ENCODE results near the gene ORMDL2.

The ORMDL2 gene

GRCh38 chr12:55817345-55818139, at the start of gene ORMDL2, which contains the start of gene SARNP:
TSS of gene ORMDL2 (plus strand) at chr12:55818041. CDS start at chr12:55819000, 959 bp downstream.
TSS of gene SARNP (minus strand) at chr12:55817724. CDS start at chr12:55817701, 23 bp downstream.
- H3K4me1 Mint-ChIP-seq: peaks cover 56% of the 10 kb centered on the region
- H3K9me3 Mint-ChIP-seq: no peaks in the 10 kb centered on the region
- no peaks in the 10 kb centered on the region for H3K27me3 Mint-ChIP-seq
- H3K27ac Mint-ChIP-seq: peak within 1 kb of the TSS in 1 of 2 donors; percentile 35
- H3K4me3 Mint-ChIP-seq: no peak within 1 kb of the TSS
- DNase-seq (peak; percentile 95 to 99), ATAC-seq (peak; percentile 97)

GRCh38 chr12:55771736-55772135, 46.1 kb upstream of the ORMDL2 start:
- no peak for DNase-seq
- Mint-ChIP-seq H3K4me1 (no peaks in the 10 kb centered on the region), H3K9me3 (no peaks in the 10 kb centered on the region), H3K27me3 (no peaks in the 10 kb centered on the region), H3K27ac (no peak overlapping the region), H3K4me3 (no peak overlapping the region)
- ATAC-seq: no peak

DNA sequence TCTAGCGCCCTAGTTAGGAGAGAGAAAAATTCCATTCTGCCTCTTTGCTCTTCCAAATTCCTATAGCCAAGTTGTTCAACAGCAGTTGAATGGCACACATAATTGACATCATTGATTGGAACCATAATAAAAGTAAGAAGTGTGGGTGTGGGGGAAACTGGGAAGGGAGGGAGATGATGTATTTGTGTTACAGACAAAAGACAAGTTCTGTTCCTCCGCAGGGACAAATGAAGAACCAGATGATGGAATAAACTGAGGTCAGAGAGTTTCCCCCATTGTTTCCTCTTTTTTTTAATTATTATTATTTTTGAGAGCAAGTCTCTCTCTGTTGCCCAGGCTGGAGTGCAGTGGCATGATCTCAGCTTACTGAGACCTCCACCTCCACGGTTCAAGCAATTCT, 40.0 kb upstream of the ORMDL2 start:
- H3K27ac Mint-ChIP-seq: no peak overlapping the region
- DNase-seq (no peak), ATAC-seq (no peak)
- no peak overlapping the region for H3K4me3 Mint-ChIP-seq
- H3K27me3 Mint-ChIP-seq: no peaks in the 10 kb centered on the region
- H3K4me1 Mint-ChIP-seq: peaks cover 18% of the 10 kb centered on the region
- no peaks in the 10 kb centered on the region for H3K9me3 Mint-ChIP-seq

- Mint-ChIP-seq H3K27ac (peak overlapping the region in 1 of 2 donors; percentile 78), H3K4me1 (peaks cover 18% of the 10 kb centered on the region), H3K4me3 (no peak overlapping the region), H3K27me3 (no peaks in the 10 kb centered on the region), H3K9me3 (no peaks in the 10 kb centered on the region)
- ATAC-seq (no peak), DNase-seq (no peak)
These were observed 37.2 kb upstream of the ORMDL2 start for GRCh38 chr12:55780685-55781084.

DNA sequence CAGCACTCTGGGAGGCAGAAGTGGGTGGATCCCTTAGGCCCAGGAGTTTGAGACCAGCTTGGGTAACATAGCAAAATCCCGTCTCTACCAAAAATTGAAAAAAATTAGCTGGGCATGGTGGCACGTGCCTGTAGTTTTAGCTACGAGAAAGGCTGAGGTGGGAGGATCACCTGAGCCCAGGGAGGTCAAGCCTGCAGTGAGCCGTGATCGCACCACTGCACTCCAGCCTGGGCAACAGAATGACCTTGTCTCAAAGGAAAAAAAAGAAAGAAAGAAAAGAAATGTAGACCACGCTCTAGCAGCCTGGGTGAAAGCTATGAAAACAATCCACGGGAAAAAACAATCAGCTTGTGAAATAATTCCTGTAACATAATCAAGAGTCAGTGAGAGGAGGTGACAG, 29.3 kb upstream of the ORMDL2 start:
- DNase-seq: no peak
- Mint-ChIP-seq H3K9me3 (no peaks in the 10 kb centered on the region), H3K27me3 (no peaks in the 10 kb centered on the region), H3K4me3 (no peak overlapping the region), H3K27ac (no peak overlapping the region), H3K4me1 (no peaks in the 10 kb centered on the region)
- no peak for ATAC-seq

DNA sequence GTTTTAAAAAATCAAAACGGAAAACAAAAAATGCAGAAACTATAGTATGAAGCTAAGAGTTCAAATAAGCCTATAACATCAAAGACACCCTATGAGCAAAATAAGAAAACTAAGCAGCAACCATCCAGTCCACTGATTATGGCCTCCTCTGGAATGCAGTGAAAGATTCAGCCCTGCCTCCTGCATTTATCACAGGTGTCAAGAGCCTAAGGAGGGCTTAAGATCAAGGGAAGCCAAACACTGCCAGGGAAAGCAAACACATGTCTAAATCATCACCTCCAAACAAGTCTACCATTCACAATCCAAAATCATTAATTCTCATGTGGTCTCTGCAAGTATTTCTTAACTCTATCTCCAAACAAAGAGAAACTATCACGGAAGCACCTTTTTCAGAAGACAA, 28.7 kb upstream of the ORMDL2 start:
- Mint-ChIP-seq H3K27me3 (no peaks in the 10 kb centered on the region), H3K27ac (no peak overlapping the region), H3K9me3 (no peaks in the 10 kb centered on the region), H3K4me3 (no peak overlapping the region), H3K4me1 (no peaks in the 10 kb centered on the region)
- ATAC-seq (no peak), DNase-seq (no peak)

DNA sequence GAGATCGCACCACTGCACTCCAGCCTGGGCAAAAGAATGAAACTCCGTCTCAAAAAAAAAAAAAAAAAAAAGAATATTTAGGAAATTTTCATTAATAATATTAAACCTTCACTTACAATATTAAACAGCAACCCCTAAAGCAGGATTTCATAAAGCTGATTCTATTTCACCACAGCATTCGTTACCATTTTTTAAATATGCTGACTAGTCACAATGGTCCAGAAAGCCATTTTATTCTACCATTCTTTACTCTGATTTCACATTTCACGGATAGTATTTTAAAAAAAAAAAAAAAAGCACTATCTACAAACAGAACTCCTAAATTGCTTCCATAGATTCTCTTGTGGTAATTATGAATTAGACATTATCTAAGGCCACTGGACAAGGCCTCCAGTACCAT, 27.9 kb upstream of the ORMDL2 start:
- DNase-seq (no peak), ATAC-seq (no peak)
- Mint-ChIP-seq H3K27me3 (no peaks in the 10 kb centered on the region), H3K4me1 (peaks cover 5% of the 10 kb centered on the region), H3K4me3 (no peak overlapping the region), H3K27ac (no peak overlapping the region), H3K9me3 (no peaks in the 10 kb centered on the region)

GRCh38 chr12:55795950-55796349, 21.9 kb upstream of the ORMDL2 start:
- no peak overlapping the region for H3K4me3 Mint-ChIP-seq
- H3K4me1 Mint-ChIP-seq: peaks cover 22% of the 10 kb centered on the region
- H3K9me3 Mint-ChIP-seq: no peaks in the 10 kb centered on the region
- ATAC-seq (no peak), DNase-seq (no peak)
- no peak overlapping the region for H3K27ac Mint-ChIP-seq
- no peaks in the 10 kb centered on the region for H3K27me3 Mint-ChIP-seq

DNA sequence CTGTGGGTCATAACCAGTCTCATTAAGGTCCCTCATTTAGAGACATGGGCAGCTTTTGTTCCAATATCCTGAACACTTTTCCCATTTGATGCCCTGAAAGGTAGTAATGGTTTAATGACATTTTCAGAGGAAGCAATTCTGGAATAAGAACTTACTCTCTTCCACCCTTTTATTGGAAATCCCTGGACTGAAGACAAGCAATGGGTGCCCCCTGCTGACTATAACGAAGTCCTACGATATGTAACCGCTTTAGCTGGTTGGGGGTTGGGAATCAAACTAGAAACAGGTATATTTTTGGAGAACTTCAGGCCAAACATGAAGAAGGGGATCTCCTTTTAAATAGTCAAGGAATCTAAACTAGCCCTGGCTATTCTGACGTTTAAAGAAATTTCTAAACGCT, 20.8 kb upstream of the ORMDL2 start:
- no peak for DNase-seq
- ATAC-seq: no peak
- H3K4me3 Mint-ChIP-seq: no peak overlapping the region
- H3K4me1 Mint-ChIP-seq: peaks cover 22% of the 10 kb centered on the region
- no peaks in the 10 kb centered on the region for H3K9me3 Mint-ChIP-seq
- H3K27me3 Mint-ChIP-seq: no peaks in the 10 kb centered on the region
- no peak overlapping the region for H3K27ac Mint-ChIP-seq

GRCh38 chr12:55797550-55797949, 20.3 kb upstream of the ORMDL2 start:
- Mint-ChIP-seq H3K27ac (peak overlapping the region in 1 of 2 donors; percentile 85), H3K27me3 (no peaks in the 10 kb centered on the region), H3K4me1 (peaks cover 22% of the 10 kb centered on the region), H3K4me3 (no peak overlapping the region), H3K9me3 (no peaks in the 10 kb centered on the region)
- ATAC-seq: no peak
- no peak for DNase-seq

- Mint-ChIP-seq H3K4me1 (peaks cover 43% of the 10 kb centered on the region), H3K27ac (no peak overlapping the region), H3K9me3 (no peaks in the 10 kb centered on the region), H3K4me3 (no peak overlapping the region), H3K27me3 (no peaks in the 10 kb centered on the region)
- DNase-seq (no peak), ATAC-seq (no peak)
These were observed 10.9 kb upstream of the ORMDL2 start for GRCh38 chr12:55806982-55807381.

DNA sequence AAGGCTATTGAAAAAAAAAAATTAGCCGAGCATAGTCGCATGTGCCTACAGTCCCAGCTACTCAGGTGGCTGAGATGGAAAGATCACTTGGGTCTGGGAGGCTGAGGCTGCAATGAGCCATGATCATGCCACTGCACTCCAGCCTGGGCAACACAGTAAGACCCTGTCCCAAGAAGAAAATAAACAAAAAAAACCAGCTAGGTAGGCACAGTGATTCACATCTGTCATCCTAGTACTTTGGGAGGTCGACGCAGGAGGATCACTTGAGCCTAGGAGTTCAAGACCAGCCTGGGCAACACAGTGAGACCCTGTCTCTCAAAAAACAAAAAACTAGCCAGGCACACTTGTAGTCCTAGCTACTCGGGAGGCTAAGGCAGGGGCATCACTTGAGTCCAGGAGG, 8.6 kb upstream of the ORMDL2 start:
- no peaks in the 10 kb centered on the region for H3K9me3 Mint-ChIP-seq
- no peak for DNase-seq
- peaks cover 54% of the 10 kb centered on the region for H3K4me1 Mint-ChIP-seq
- H3K27ac Mint-ChIP-seq: peak overlapping the region in 1 of 2 donors; percentile 45
- no peaks in the 10 kb centered on the region for H3K27me3 Mint-ChIP-seq
- H3K4me3 Mint-ChIP-seq: no peak overlapping the region
- ATAC-seq: no peak

GRCh38 chr12:55812088-55812487, 5.8 kb upstream of the ORMDL2 start:
- Mint-ChIP-seq H3K27ac (no peak overlapping the region), H3K9me3 (no peaks in the 10 kb centered on the region), H3K4me3 (no peak overlapping the region), H3K4me1 (peaks cover 58% of the 10 kb centered on the region), H3K27me3 (no peaks in the 10 kb centered on the region)
- ATAC-seq: no peak
- DNase-seq: no peak

DNA sequence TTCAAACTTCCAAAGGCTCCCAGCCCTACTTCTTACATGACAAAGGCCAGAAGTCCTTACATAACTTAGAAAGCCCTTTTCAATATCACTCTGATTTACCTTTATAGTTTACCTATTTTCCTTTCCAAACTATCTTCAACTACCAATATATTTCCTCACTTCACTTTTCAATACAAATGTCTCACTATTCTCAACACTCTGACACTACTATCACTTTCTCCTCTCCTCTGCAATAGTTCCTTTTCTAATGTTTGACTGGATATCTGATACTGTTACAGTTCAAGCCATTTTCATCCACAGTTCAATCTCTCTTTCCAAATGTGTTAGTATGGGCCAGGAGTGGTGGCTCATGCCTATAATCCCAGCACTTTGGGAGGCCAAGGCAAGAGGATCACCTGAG, 3.6 kb upstream of the ORMDL2 start:
- H3K27me3 Mint-ChIP-seq: no peaks in the 10 kb centered on the region
- peaks cover 61% of the 10 kb centered on the region for H3K4me1 Mint-ChIP-seq
- ATAC-seq (no peak), DNase-seq (no peak)
- peak overlapping the region in 1 of 2 donors; percentile 2 for H3K4me3 Mint-ChIP-seq
- H3K9me3 Mint-ChIP-seq: no peaks in the 10 kb centered on the region
- peak overlapping the region in 1 of 2 donors; percentile 9 for H3K27ac Mint-ChIP-seq

- Mint-ChIP-seq H3K27me3 (no peaks in the 10 kb centered on the region), H3K4me1 (peaks cover 62% of the 10 kb centered on the region), H3K4me3 (peak overlapping the region; percentile 16 to 37), H3K27ac (no peak overlapping the region), H3K9me3 (no peaks in the 10 kb centered on the region)
- ATAC-seq (no peak), DNase-seq (no peak)
These were observed 2.4 kb upstream of the ORMDL2 start for GRCh38 chr12:55815473-55815872.

DNA sequence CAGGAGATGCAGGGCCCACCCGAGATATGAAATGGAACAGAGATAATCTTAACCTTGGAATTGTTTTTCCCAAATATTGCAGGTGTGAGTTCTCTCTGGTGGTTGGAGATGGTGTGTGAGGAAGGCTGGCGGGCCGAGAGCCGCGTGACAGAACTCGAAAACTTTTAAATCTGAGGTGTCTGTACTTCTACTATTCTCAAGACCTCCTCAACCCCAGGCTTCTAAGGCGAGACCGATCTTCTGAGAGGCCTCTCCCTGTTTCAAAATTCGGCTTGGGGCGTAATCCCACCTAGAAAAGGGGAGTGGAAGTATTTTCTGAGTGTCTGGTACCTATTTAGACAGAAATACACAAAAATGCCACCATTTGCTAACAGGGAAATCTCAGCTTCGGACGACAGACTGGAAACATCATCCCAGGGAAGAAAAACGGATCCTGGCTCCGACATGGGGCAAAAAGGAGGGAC, 928 bp upstream of the ORMDL2 start:
- Mint-ChIP-seq H3K4me3 (no peak overlapping the region), H3K4me1 (peaks cover 56% of the 10 kb centered on the region), H3K27ac (no peak overlapping the region), H3K9me3 (no peaks in the 10 kb centered on the region), H3K27me3 (no peaks in the 10 kb centered on the region)
- DNase-seq (no peak), ATAC-seq (no peak)
